Mononuclear cell (primary cell): ENCODE data around the gene CANT1. TPM values are rescaled to one million over a fixed set of nuclear protein-coding genes. Genes with fewer than 3 reads are reported as not detected.
"Not testable (repeated sequence)": the region's sequence is repeated elsewhere in the genome, so short reads cannot be mapped to it uniquely, and the experiment has no call there.

Experiments
- H3K27me3 ChIP-seq: 2 replicates; pipeline ENCODE4 v1.6.0; 2011; ENCODE audit warnings: low read length, control low read depth; ENCODE audit not compliant: insufficient read depth
- H3K4me1 ChIP-seq: 2 replicates; pipeline ENCODE4 v1.5.1; 2011; ENCODE audit warnings: mild to moderate bottlenecking, low read length, control low read depth; ENCODE audit not compliant: insufficient read depth
- H3K4me3 ChIP-seq: 2 replicates; pipeline ENCODE4 v1.5.1; 2011; ENCODE audit warnings: mild to moderate bottlenecking, low read length, moderate library complexity
- H3K9me3 ChIP-seq: 2 replicates; pipeline ENCODE4 v1.5.1; 2011; ENCODE audit warnings: low read depth, mild to moderate bottlenecking, control low read depth, low read length
- total RNA-seq: library from RNA; depleted of rRNA; stranded (reverse); fragments of >200 nt; gene quantifications from one replicate; pipeline ENCODE4 v1.2.3, GENCODE V29; 2012

Gene CANT1
- total RNA-seq, 1 donor: 28.1 TPM

GRCh38 chr17:78959803-78960202 lies 49.8 kb downstream of the CANT1 start:
- Histone ChIP-seq H3K27me3 (no peaks in the 10 kb centered on the region), H3K4me3 (no peak overlapping the region), H3K9me3 (no peaks in the 10 kb centered on the region), H3K4me1 (no peaks in the 10 kb centered on the region)

DNA sequence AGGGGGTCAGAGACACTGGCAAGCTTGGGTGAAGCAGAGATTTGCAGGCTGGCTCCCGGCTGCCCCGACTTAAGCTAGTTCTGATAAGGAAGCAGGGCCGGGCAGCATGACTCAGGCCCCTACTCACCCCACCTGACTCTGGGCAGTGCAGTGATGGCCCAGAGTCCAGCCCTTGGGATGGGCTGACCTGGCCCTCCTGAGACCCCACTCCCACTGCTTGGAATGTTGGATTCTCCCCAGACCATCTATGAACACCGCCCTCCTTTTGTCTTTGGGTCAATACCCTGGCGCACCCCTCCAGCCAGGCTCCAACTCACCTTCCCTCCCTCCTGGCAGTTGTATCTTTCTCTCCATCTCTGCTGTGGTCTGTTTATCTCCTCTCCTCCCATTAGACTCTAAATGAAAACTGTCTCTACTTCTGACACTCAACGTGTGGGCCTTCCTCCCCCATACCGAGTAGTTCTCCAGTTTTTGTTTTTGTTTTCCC lies 50.9 kb downstream of the CANT1 start:
- Histone ChIP-seq H3K9me3 (no peaks in the 10 kb centered on the region), H3K4me3 (no peak overlapping the region), H3K4me1 (no peaks in the 10 kb centered on the region), H3K27me3 (no peaks in the 10 kb centered on the region)

- no peak overlapping the region for H3K4me3 ChIP-seq
Observed at GRCh38 chr17:78957128-78957527, 52.4 kb downstream of the CANT1 start.

GRCh38 chr17:78956254-78956653 lies 53.3 kb downstream of the CANT1 start:
- no peaks in the 10 kb centered on the region for H3K9me3 ChIP-seq
- no peak overlapping the region for H3K4me3 ChIP-seq
- no peaks in the 10 kb centered on the region for H3K27me3 ChIP-seq
- no peaks in the 10 kb centered on the region for H3K4me1 ChIP-seq

More at GRCh38 chr17:78957128-78957527, 52.4 kb downstream of the CANT1 start:
- H3K9me3 ChIP-seq: no peaks in the 10 kb centered on the region
- H3K27me3 ChIP-seq: no peaks in the 10 kb centered on the region
- no peaks in the 10 kb centered on the region for H3K4me1 ChIP-seq

- no peak overlapping the region for H3K4me3 ChIP-seq
- no peaks in the 10 kb centered on the region for H3K4me1 ChIP-seq
- H3K27me3 ChIP-seq: no peaks in the 10 kb centered on the region
- H3K9me3 ChIP-seq: no peaks in the 10 kb centered on the region
Observed at GRCh38 chr17:78954684-78955083, 54.9 kb downstream of the CANT1 start.

GRCh38 chr17:78953356-78954350 lies 55.9 kb downstream of the CANT1 start:
- no peaks in the 10 kb centered on the region for H3K27me3 ChIP-seq
- no peak overlapping the region for H3K4me3 ChIP-seq
- no peaks in the 10 kb centered on the region for H3K4me1 ChIP-seq
- H3K9me3 ChIP-seq: no peaks in the 10 kb centered on the region

- H3K27me3 ChIP-seq: no peaks in the 10 kb centered on the region
- H3K4me1 ChIP-seq: no peaks in the 10 kb centered on the region
- no peak overlapping the region for H3K4me3 ChIP-seq
- no peaks in the 10 kb centered on the region for H3K9me3 ChIP-seq
Observed at GRCh38 chr17:78952706-78953105, 56.9 kb downstream of the CANT1 start.

GRCh38 chr17:78951967-78952551 lies 57.5 kb downstream of the CANT1 start:
- Histone ChIP-seq H3K4me3 (no peak overlapping the region), H3K9me3 (no peaks in the 10 kb centered on the region), H3K4me1 (no peaks in the 10 kb centered on the region), H3K27me3 (no peaks in the 10 kb centered on the region)

GRCh38 chr17:78950870-78951269 lies 58.7 kb downstream of the CANT1 start:
- H3K4me1 ChIP-seq: no peaks in the 10 kb centered on the region
- H3K27me3 ChIP-seq: no peaks in the 10 kb centered on the region
- H3K9me3 ChIP-seq: no peaks in the 10 kb centered on the region
- H3K4me3 ChIP-seq: no peak overlapping the region

- Histone ChIP-seq H3K4me3 (no peak overlapping the region), H3K27me3 (no peaks in the 10 kb centered on the region)
Observed at GRCh38 chr17:78947235-78948149, 62.1 kb downstream of the CANT1 start.

DNA sequence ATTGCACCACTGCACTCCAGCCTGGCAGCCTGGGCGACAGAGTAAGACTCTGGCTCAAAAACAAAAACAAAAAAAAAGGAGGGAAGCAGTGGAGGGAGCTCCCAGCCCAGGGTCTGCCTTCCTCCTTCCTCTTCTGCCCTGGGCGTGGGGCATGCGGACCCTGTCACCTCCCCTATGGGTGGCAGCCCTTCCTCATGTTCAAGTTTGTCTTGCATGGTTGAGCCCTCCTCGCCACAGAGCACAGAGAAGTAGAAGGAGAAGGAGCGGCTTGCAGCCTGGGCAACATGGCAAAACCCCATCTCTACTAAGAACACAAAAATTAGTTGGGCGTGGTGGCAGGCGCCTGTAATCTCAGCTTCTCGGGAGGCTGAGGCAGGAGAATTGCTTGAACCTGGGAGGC lies 62.9 kb downstream of the CANT1 start:
- no peaks in the 10 kb centered on the region for H3K27me3 ChIP-seq
- no peaks in the 10 kb centered on the region for H3K4me1 ChIP-seq
- no peaks in the 10 kb centered on the region for H3K9me3 ChIP-seq
- H3K4me3 ChIP-seq: no peak overlapping the region

More at GRCh38 chr17:78947235-78948149, 62.1 kb downstream of the CANT1 start:
- Histone ChIP-seq H3K9me3 (no peaks in the 10 kb centered on the region), H3K4me1 (no peaks in the 10 kb centered on the region)

DNA sequence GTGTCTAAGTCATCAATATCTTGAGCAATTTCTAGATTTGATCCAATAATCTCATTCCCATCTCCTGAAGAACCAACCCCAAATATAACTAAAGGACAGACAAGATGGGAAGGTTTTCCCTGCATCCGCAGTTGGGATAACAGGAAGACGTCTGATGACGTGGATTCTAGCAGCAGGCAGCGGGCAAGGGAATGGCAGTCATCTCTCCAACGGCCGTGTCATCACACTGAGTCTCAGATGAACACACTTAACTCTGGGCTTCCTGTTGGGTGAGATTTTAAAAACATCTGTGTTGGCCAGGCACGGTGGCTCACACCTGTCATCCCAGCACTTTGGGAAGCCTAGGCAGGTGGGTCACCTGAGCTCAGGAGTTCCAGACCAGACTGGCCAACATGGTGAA lies 63.4 kb downstream of the CANT1 start:
- Histone ChIP-seq H3K9me3 (no peaks in the 10 kb centered on the region), H3K4me1 (no peaks in the 10 kb centered on the region), H3K27me3 (no peaks in the 10 kb centered on the region), H3K4me3 (no peak overlapping the region)

GRCh38 chr17:78945455-78945854 lies 64.1 kb downstream of the CANT1 start:
- not testable (repeated sequence) for H3K4me3 ChIP-seq, H3K27me3 ChIP-seq, H3K4me1 ChIP-seq, H3K9me3 ChIP-seq

- H3K9me3 ChIP-seq: no peaks in the 10 kb centered on the region
- no peaks in the 10 kb centered on the region for H3K27me3 ChIP-seq
- no peak overlapping the region for H3K4me3 ChIP-seq
- H3K4me1 ChIP-seq: no peaks in the 10 kb centered on the region
Observed at GRCh38 chr17:78944956-78945355, 64.6 kb downstream of the CANT1 start.

DNA sequence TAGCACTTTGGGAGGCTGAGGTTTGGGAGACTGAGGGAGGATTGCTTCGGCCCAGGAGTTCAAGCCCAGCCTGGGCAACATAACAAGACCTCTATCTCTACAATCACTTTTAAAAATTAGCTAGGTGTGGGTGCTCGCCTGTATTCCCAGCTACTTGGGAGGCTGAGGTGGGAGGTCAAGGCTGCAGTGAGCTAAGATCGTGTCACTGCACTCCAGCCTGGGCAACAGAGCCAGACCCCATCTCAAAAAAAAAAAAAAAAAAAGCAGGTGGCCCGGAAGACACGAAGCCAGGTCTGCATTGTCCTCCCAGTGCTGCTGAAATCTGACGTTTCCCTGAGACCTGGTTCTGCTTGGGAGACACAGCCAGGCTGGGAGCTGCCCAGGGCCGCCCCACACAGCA lies 65.5 kb downstream of the CANT1 start:
- Histone ChIP-seq H3K9me3 (no peaks in the 10 kb centered on the region), H3K4me3 (no peak overlapping the region), H3K4me1 (no peaks in the 10 kb centered on the region), H3K27me3 (no peaks in the 10 kb centered on the region)
